CD14-positive monocyte (primary cell): ENCODE measurements around the gene RALA. TPM values are rescaled to one million over a fixed set of nuclear protein-coding genes. Genes with fewer than 3 reads are reported as not detected.
"Not testable (repeated sequence)": the region's sequence is repeated elsewhere in the genome, so short reads cannot be mapped to it uniquely, and the experiment has no call there.

ENCODE experiments used
- DNase-seq, 3 donors: peaks; one replicate each; pipeline ENCODE4 v3.0.0-alpha.2; 2011 to 2022
- H2AFZ ChIP-seq: 2 replicates; pipeline ENCODE4 v1.6.0; 2012; ENCODE audit warnings: mild to moderate bottlenecking, low read depth, low read length, inconsistent platforms; ENCODE audit not compliant: insufficient read depth, poor library complexity, severe bottlenecking
- H3K27ac ChIP-seq, 2 donors: 1 replicate in 1 of 2; 2 replicates in 1 of 2; pipeline ENCODE4 v1.5.1; 2012 to 2013; ENCODE audit warnings: low read length in 2 of 2, control low read depth in 1 of 2, inconsistent platforms in 1 of 2, low read depth in 1 of 2, mild to moderate bottlenecking in 1 of 2
- H3K27me3 ChIP-seq, 2 donors: one replicate each; pipeline versions ENCODE4 v1.6.0 to v1.6.1; 2011 to 2013; ENCODE audit warnings: low read length in 2 of 2; ENCODE audit not compliant: control insufficient read depth in 2 of 2, insufficient read depth in 2 of 2
- H3K36me3 ChIP-seq, 2 donors: replicated peaks in 1 of 2; 1 replicate in 1 of 2; 2 replicates in 1 of 2; pipeline versions ENCODE4 v1.5.1 to v1.6.1; 2012 to 2013; ENCODE audit warnings: low read length in 2 of 2, control low read depth in 1 of 2, inconsistent platforms in 1 of 2, mild to moderate bottlenecking in 1 of 2; ENCODE audit not compliant: insufficient read depth in 2 of 2, control insufficient read depth in 1 of 2
- H3K4me1 ChIP-seq, 2 donors: 1 replicate in 1 of 2; 2 replicates in 1 of 2; pipeline versions ENCODE4 v1.5.1 to v1.6.1; 2012 to 2013; ENCODE audit warnings: low read length in 2 of 2, control low read depth in 1 of 2, inconsistent platforms in 1 of 2, mild to moderate bottlenecking in 1 of 2, moderate library complexity in 1 of 2; ENCODE audit not compliant: insufficient read depth in 2 of 2, control insufficient read depth in 1 of 2
- H3K4me2 ChIP-seq: replicated peaks from 2 replicates; pipeline ENCODE3; 2012; ENCODE audit warnings: low read length, moderate library complexity, mild to moderate bottlenecking; ENCODE audit not compliant: poor library complexity, severe bottlenecking; ENCODE audit errors: extremely low read depth
- H3K4me3 ChIP-seq, 3 experiments: fragments of 200-600 bp in 1 of 3; sonication (generic) in 1 of 3; replicated peaks in 1 of 3; 1 replicate in 2 of 3; 2 replicates in 1 of 3; pipeline ENCODE4 v1.5.1; 2011 to 2013; ENCODE audit warnings: low read length in 3 of 3, mild to moderate bottlenecking in 3 of 3, control low read depth in 2 of 3, low read depth in 2 of 3, inconsistent platforms in 1 of 3, moderate library complexity in 1 of 3
- H3K79me2 ChIP-seq: 2 replicates; pipeline ENCODE4 v1.6.0; 2012; ENCODE audit warnings: mild to moderate bottlenecking, control low read depth, inconsistent platforms, low read length, moderate library complexity; ENCODE audit not compliant: insufficient read depth
- H3K9ac ChIP-seq: 2 replicates; pipeline ENCODE4 v1.6.0; 2017; ENCODE audit warnings: low read length, mild to moderate bottlenecking; ENCODE audit not compliant: insufficient read depth, poor library complexity, severe bottlenecking
- H3K9me3 ChIP-seq, 2 donors: replicated peaks in 1 of 2; 1 replicate in 1 of 2; 2 replicates in 1 of 2; pipeline versions ENCODE4 v1.5.1 to v1.6.1; 2012 to 2013; ENCODE audit warnings: low read length in 2 of 2, control low read depth in 1 of 2; ENCODE audit not compliant: control insufficient read depth in 1 of 2, insufficient read depth in 1 of 2
- H4K20me1 ChIP-seq: 2 replicates; pipeline ENCODE4 v1.6.0; 2012; ENCODE audit warnings: mild to moderate bottlenecking, low read length, control low read depth, moderate library complexity; ENCODE audit not compliant: insufficient read depth
- H3K27ac Mint-ChIP-seq, 7 donors: one replicate each; pipeline ENCODE4 v1.8.0; 2020; ENCODE audit warnings: mild to moderate bottlenecking in 7 of 7, mixed read lengths in 7 of 7, moderate library complexity in 6 of 7, inconsistent platforms in 2 of 7
- H3K27me3 Mint-ChIP-seq, 3 donors: one replicate each; pipeline ENCODE4 v1.8.0; 2021 to 2022; ENCODE audit warnings: low read depth in 3 of 3, mild to moderate bottlenecking in 3 of 3, mixed read lengths in 3 of 3, moderate library complexity in 3 of 3, inconsistent platforms in 1 of 3
- H3K36me3 Mint-ChIP-seq, 2 donors: one replicate each; pipeline ENCODE4 v1.8.0; 2020; ENCODE audit warnings: mixed read lengths in 2 of 2, inconsistent platforms in 1 of 2, mild to moderate bottlenecking in 1 of 2
- H3K4me1 Mint-ChIP-seq: one replicate; pipeline ENCODE4 v1.8.0; 2020; ENCODE audit warnings: mild to moderate bottlenecking, mixed read lengths
- H3K4me3 Mint-ChIP-seq, 2 donors: one replicate each; pipeline ENCODE4 v1.8.0; 2020; ENCODE audit warnings: mild to moderate bottlenecking in 2 of 2, mixed read lengths in 2 of 2, moderate library complexity in 1 of 2
- H3K9me3 Mint-ChIP-seq, 7 donors: one replicate each; pipeline ENCODE4 v1.8.0; 2020 to 2022; ENCODE audit warnings: mixed read lengths in 7 of 7, mild to moderate bottlenecking in 6 of 7, moderate library complexity in 6 of 7, inconsistent platforms in 2 of 7
- CTCF ChIP-seq: fragments of 200-600 bp; IDR thresholded peaks from one replicate; pipeline ENCODE4 v1.8.0; 2022; ENCODE audit warnings: antibody characterized with exemption, mild to moderate bottlenecking
- WGBS: methylation state at CpG from one replicate; pipeline ENCODE4 v1.1.5; 2013; ENCODE audit warnings: missing lambda C conversion rate; ENCODE audit not compliant: insufficient coverage; 5-methylcytosine and 5-hydroxymethylcytosine counted together
- intact Hi-C, 2 donors: fragments of 100-400 bp; cut with micrococcal nuclease; formaldehyde crosslinking; loops; one replicate each; pipeline versions ENCODE4 v1.15.0 to v1.15.1; 2023
- polyA plus RNA-seq, 3 donors: library from polyadenylated mRNA; depleted of rRNA in 1 of 3; unstranded in 2 of 3; stranded (reverse) in 1 of 3; fragments of 300-500 nt in 2 of 3; fragments of >200 nt in 1 of 3; fragmentation: Illumina TruSeq in 2 of 3; gene quantifications; 1 replicate in 2 of 3; 2 replicates in 1 of 3; pipeline ENCODE4 v1.2.3, GENCODE V29; 2012 to 2021

The RALA gene
- polyA plus RNA-seq, 3 donors: 5.9 to 32.0 (median 30.8) TPM

- no peak for DNase-seq
- peaks cover 2 to 7% of the 10 kb centered on the region in 2 donors for H3K9me3 ChIP-seq
- no peaks in the 10 kb centered on the region for H3K79me2 ChIP-seq
- Mint-ChIP-seq H3K4me1 (peaks cover 13% of the 10 kb centered on the region), H3K4me3 (no peak overlapping the region), H3K9me3 (peaks cover 5 to 10% (median 8%) of the 10 kb centered on the region in 7 donors), H3K36me3 (peaks cover 16 to 18% of the 10 kb centered on the region in 2 donors), H3K27ac (peak overlapping the region in 1 of 7 donors; percentile 53), H3K27me3 (peaks cover 0 to 3% (median 0%) of the 10 kb centered on the region in 3 donors)
- no peak overlapping the region for H3K4me2 ChIP-seq
- H3K9ac ChIP-seq: no peak overlapping the region
- no peak for TF ChIP-seq CTCF
- H3K4me3 ChIP-seq: no peak overlapping the region
- WGBS: no CpG with 5 or more reads among the region's 2 CpGs
- intact Hi-C loops: no loop called here
- no peaks in the 10 kb centered on the region for H3K4me1 ChIP-seq
- no peak overlapping the region for H2AFZ ChIP-seq
- no peaks in the 10 kb centered on the region for H3K27me3 ChIP-seq
- H3K27ac ChIP-seq: no peak overlapping the region
- peaks cover 0 to 4% of the 10 kb centered on the region in 2 donors for H3K36me3 ChIP-seq
- peaks cover 7% of the 10 kb centered on the region for H4K20me1 ChIP-seq
Observed at GRCh38 chr7:39666562-39666961, 43.2 kb downstream of the RALA start.

GRCh38 chr7:39667341-39667923 lies 44.1 kb downstream of the RALA start:
- Mint-ChIP-seq H3K4me3 (no peak overlapping the region), H3K4me1 (peaks cover 16% of the 10 kb centered on the region)
- WGBS: no CpG with 5 or more reads among the region's 3 CpGs

GRCh38 chr7:39668280-39668679 lies 44.9 kb downstream of the RALA start:
- intact Hi-C loops, H3K9ac ChIP-seq, H3K4me3 ChIP-seq, H3K36me3 Mint-ChIP-seq, DNase-seq, H3K9me3 Mint-ChIP-seq, H3K4me1 ChIP-seq, H3K79me2 ChIP-seq, H2AFZ ChIP-seq, H3K27me3 ChIP-seq, H3K27ac Mint-ChIP-seq, H3K36me3 ChIP-seq, H3K4me3 Mint-ChIP-seq, H4K20me1 ChIP-seq, H3K4me2 ChIP-seq, H3K9me3 ChIP-seq, H3K27ac ChIP-seq, H3K27me3 Mint-ChIP-seq: not testable (repeated sequence)
- WGBS: no CpG with 5 or more reads among the region's 4 CpGs
- peaks cover 16% of the 10 kb centered on the region for H3K4me1 Mint-ChIP-seq

More at GRCh38 chr7:39667341-39667923, 44.1 kb downstream of the RALA start:
- H3K4me1 ChIP-seq: no peaks in the 10 kb centered on the region
- Mint-ChIP-seq H3K27ac (peak overlapping the region in 2 of 7 donors; percentile 2 to 18), H3K27me3 (peaks cover 0 to 3% (median 0%) of the 10 kb centered on the region in 3 donors), H3K9me3 (peaks cover 0 to 8% (median 3%) of the 10 kb centered on the region in 7 donors), H3K36me3 (peaks cover 7 to 13% of the 10 kb centered on the region in 2 donors)
- H2AFZ ChIP-seq: no peak overlapping the region
- DNase-seq: no peak
- intact Hi-C loops: no loop called here
- H3K27ac ChIP-seq: no peak overlapping the region
- no peaks in the 10 kb centered on the region for H3K36me3 ChIP-seq
- H3K9me3 ChIP-seq: no peaks in the 10 kb centered on the region
- no peak overlapping the region for H3K4me2 ChIP-seq
- no peaks in the 10 kb centered on the region for H3K79me2 ChIP-seq
- no peak overlapping the region for H3K4me3 ChIP-seq
- H3K27me3 ChIP-seq: no peaks in the 10 kb centered on the region
- TF ChIP-seq CTCF: no peak
- peaks cover 7% of the 10 kb centered on the region for H4K20me1 ChIP-seq
- no peak overlapping the region for H3K9ac ChIP-seq
